ENCODE results near the gene LDLR. TPM values are rescaled to one million over a fixed set of nuclear protein-coding genes. Genes with fewer than 3 reads are reported as not detected.
"Not testable (repeated sequence)": the region's sequence is repeated elsewhere in the genome, so short reads cannot be mapped to it uniquely, and the experiment has no call there.

The LDLR gene
- total RNA-seq, 1 donor: 326 TPM

DNA sequence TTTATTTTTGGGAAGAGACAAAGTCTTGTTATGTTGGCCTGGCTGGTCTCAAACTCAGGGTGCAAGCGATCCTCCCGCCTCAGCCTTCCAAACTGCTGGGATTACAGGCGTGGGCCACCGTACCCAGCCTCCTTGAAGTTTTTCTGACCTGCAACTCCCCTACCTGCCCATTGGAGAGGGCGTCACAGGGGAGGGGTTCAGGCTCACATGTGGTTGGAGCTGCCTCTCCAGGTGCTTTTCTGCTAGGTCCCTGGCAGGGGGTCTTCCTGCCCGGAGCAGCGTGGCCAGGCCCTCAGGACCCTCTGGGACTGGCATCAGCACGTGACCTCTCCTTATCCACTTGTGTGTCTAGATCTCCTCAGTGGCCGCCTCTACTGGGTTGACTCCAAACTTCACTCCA, 27.2 kb downstream of the LDLR start:
- H3K27me3 ChIP-seq (ENCODE audit: insufficient read depth, low read length): no peaks in the 10 kb centered on the region
- H3K27ac ChIP-seq (ENCODE audit: low read depth, low read length): no peak overlapping the region
- H3K4me3 ChIP-seq (ENCODE audit: insufficient read depth, low read length): no peak overlapping the region
- H4K20me1 ChIP-seq (ENCODE audit: insufficient read depth, low read length): no peaks in the 10 kb centered on the region
- TF ChIP-seq, protein P1, sequence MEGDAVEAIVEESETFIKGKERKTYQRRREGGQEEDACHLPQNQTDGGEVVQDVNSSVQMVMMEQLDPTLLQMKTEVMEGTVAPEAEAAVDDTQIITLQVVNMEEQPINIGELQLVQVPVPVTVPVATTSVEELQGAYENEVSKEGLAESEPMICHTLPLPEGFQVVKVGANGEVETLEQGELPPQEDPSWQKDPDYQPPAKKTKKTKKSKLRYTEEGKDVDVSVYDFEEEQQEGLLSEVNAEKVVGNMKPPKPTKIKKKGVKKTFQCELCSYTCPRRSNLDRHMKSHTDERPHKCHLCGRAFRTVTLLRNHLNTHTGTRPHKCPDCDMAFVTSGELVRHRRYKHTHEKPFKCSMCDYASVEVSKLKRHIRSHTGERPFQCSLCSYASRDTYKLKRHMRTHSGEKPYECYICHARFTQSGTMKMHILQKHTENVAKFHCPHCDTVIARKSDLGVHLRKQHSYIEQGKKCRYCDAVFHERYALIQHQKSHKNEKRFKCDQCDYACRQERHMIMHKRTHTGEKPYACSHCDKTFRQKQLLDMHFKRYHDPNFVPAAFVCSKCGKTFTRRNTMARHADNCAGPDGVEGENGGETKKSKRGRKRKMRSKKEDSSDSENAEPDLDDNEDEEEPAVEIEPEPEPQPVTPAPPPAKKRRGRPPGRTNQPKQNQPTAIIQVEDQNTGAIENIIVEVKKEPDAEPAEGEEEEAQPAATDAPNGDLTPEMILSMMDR (IDR thresholded peaks at IDR 0.05; ENCODE audit: extremely low read depth, low read depth, low read length): no peak
- peak; percentile 1 for DNase-seq (ENCODE audit: insufficient read length, low spot score, missing footprints)
- no peaks in the 10 kb centered on the region for H3K9me3 ChIP-seq (ENCODE audit: low read depth, low read length)
- peaks cover 4% of the 10 kb centered on the region for H3K79me2 ChIP-seq (ENCODE audit: insufficient read depth, low read length)
- no peaks in the 10 kb centered on the region for H3K4me1 ChIP-seq (ENCODE audit: insufficient read depth, low read length)
- peaks cover 81% of the 10 kb centered on the region for H3K36me3 ChIP-seq (ENCODE audit: insufficient read depth, low read length)
- H3K4me2 ChIP-seq (ENCODE audit: insufficient read depth, low read length): no peak overlapping the region
- no peak overlapping the region for H2AFZ ChIP-seq (ENCODE audit: low read length)

DNA sequence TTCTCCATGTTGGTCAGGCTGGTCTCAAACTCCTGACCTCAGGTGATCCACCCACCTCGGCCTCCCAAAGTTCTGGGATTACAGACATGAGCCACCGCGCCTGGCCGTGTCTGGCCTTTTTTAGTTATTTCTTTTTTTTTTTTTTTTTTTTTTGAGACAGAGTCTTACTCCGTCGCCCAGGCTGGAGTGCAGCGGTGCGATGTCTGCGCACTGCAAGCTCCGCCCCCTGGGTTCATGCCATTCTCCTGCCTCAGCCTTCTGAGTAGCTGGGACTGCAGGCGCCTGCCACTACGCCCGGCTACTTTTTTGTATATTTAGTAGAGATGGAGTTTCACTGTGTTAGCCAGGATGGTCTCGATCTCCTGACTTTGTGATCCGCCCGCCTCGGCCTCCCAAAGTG, 32.7 kb downstream of the LDLR start:
- not testable (repeated sequence) for H3K27ac ChIP-seq (ENCODE audit: low read depth, low read length); DNase-seq (ENCODE audit: insufficient read length, low spot score, missing footprints); H3K27me3 ChIP-seq (ENCODE audit: insufficient read depth, low read length); H4K20me1 ChIP-seq (ENCODE audit: insufficient read depth, low read length); H3K9me3 ChIP-seq (ENCODE audit: low read depth, low read length); H3K4me1 ChIP-seq (ENCODE audit: insufficient read depth, low read length); H3K4me2 ChIP-seq (ENCODE audit: insufficient read depth, low read length); H2AFZ ChIP-seq (ENCODE audit: low read length); H3K4me3 ChIP-seq (ENCODE audit: insufficient read depth, low read length); H3K79me2 ChIP-seq (ENCODE audit: insufficient read depth, low read length)
- H3K36me3 ChIP-seq (ENCODE audit: insufficient read depth, low read length): peaks cover 83% of the 10 kb centered on the region

DNA sequence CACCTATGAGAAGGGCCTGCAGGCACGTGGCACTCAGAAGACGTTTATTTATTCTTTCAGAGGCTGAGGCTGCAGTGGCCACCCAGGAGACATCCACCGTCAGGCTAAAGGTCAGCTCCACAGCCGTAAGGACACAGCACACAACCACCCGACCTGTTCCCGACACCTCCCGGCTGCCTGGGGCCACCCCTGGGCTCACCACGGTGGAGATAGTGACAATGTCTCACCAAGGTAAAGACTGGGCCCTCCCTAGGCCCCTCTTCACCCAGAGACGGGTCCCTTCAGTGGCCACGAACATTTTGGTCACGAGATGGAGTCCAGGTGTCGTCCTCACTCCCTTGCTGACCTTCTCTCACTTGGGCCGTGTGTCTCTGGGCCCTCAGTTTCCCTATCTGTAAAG, 33.9 kb downstream of the LDLR start:
- Histone ChIP-seq H3K4me1 (ENCODE audit: insufficient read depth, low read length) (no peaks in the 10 kb centered on the region), H3K79me2 (ENCODE audit: insufficient read depth, low read length) (no peaks in the 10 kb centered on the region), H3K4me3 (ENCODE audit: insufficient read depth, low read length) (no peak overlapping the region), H3K4me2 (ENCODE audit: insufficient read depth, low read length) (no peak overlapping the region), H3K36me3 (ENCODE audit: insufficient read depth, low read length) (peaks cover 82% of the 10 kb centered on the region), H3K27ac (ENCODE audit: low read depth, low read length) (no peak overlapping the region), H3K27me3 (ENCODE audit: insufficient read depth, low read length) (no peaks in the 10 kb centered on the region), H4K20me1 (ENCODE audit: insufficient read depth, low read length) (peaks cover 4% of the 10 kb centered on the region), H2AFZ (ENCODE audit: low read length) (no peak overlapping the region), H3K9me3 (ENCODE audit: low read depth, low read length) (no peaks in the 10 kb centered on the region)
- DNase-seq (ENCODE audit: insufficient read length, low spot score, missing footprints): peak; percentile 36
- TF ChIP-seq, protein P1 (IDR thresholded peaks at IDR 0.05; ENCODE audit: extremely low read depth, low read depth, low read length): no peak

DNA sequence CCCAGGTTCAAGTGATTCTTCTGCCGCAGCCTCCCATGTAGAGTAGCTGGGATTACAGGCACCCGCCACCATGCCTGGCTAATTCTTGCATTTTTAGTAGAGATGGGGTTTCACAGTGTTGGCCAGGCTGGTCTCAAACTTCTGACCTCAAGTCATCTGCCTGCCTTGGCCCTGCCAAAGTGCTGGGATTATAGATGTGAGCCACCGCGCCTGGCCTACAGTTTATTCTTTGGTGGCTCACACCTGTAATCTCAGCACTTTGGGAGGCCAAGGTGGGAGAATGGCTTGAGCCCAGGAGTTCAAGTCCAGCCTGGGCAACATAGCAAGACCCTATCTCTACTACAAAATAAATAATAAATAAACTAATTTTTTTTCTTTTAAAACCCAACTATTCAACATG, 34.9 kb downstream of the LDLR start:
- H4K20me1 ChIP-seq (ENCODE audit: insufficient read depth, low read length); H3K79me2 ChIP-seq (ENCODE audit: insufficient read depth, low read length); H3K9me3 ChIP-seq (ENCODE audit: low read depth, low read length); H3K27me3 ChIP-seq (ENCODE audit: insufficient read depth, low read length); H2AFZ ChIP-seq (ENCODE audit: low read length); H3K4me3 ChIP-seq (ENCODE audit: insufficient read depth, low read length); H3K4me1 ChIP-seq (ENCODE audit: insufficient read depth, low read length); H3K27ac ChIP-seq (ENCODE audit: low read depth, low read length); H3K4me2 ChIP-seq (ENCODE audit: insufficient read depth, low read length); DNase-seq (ENCODE audit: insufficient read length, low spot score, missing footprints): not testable (repeated sequence)
- H3K36me3 ChIP-seq (ENCODE audit: insufficient read depth, low read length): peaks cover 86% of the 10 kb centered on the region

DNA sequence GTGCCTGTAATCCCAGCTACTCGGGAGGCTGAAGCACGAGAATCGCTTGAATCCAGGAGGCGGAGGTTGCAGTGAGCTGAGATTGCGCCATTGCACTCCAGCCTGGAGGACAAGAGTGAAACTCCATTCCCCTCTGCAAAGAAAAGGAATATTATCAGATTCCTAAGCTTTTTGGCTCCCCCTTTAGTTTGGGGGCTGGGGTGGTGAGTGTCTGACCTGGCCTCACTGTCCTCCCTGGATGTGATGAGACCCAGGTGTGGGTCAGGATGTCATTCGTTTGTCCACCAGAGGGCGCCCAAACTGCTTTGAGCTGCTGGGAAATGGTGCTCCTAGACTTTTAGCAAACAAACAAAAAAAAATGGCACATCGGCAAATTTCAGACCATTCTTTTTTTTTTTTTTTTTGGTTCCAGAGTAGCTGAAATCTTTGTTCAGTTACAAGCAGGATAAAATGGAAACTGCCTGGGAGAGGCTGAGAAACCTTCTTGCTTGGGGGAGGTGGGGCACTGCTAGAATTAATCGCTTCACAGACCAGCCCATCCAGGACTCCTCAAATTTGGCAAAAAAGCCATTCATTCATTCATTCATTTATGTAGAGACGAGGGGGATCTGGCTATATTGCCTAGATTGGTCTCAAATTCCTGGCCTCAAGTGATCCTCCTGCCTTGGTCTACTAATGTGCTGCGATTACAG, 36.9 kb downstream of the LDLR start:
- Histone ChIP-seq H3K4me1 (ENCODE audit: insufficient read depth, low read length) (no peaks in the 10 kb centered on the region), H3K4me2 (ENCODE audit: insufficient read depth, low read length) (no peak overlapping the region), H3K27ac (ENCODE audit: low read depth, low read length) (peak overlapping the region; percentile 33), H3K4me3 (ENCODE audit: insufficient read depth, low read length) (no peak overlapping the region), H4K20me1 (ENCODE audit: insufficient read depth, low read length) (peaks cover 4% of the 10 kb centered on the region), H3K9me3 (ENCODE audit: low read depth, low read length) (no peaks in the 10 kb centered on the region), H2AFZ (ENCODE audit: low read length) (peak overlapping the region; percentile 41), H3K36me3 (ENCODE audit: insufficient read depth, low read length) (peaks cover 86% of the 10 kb centered on the region), H3K27me3 (ENCODE audit: insufficient read depth, low read length) (no peaks in the 10 kb centered on the region), H3K79me2 (ENCODE audit: insufficient read depth, low read length) (no peaks in the 10 kb centered on the region)
- peak; percentile 86 for DNase-seq (ENCODE audit: insufficient read length, low spot score, missing footprints)
- TF ChIP-seq, protein P1 (IDR thresholded peaks at IDR 0.05; ENCODE audit: extremely low read depth, low read depth, low read length): peak; percentile 77
